Embryonic facial prominence (tissue), 1 donor: ENCODE results near the gene CDC5L.

Experiments
- DNase-seq: peaks from one replicate; pipeline ENCODE4 v3.0.0-alpha.2; 2016; ENCODE audit errors: extremely low spot score

The CDC5L gene

DNA sequence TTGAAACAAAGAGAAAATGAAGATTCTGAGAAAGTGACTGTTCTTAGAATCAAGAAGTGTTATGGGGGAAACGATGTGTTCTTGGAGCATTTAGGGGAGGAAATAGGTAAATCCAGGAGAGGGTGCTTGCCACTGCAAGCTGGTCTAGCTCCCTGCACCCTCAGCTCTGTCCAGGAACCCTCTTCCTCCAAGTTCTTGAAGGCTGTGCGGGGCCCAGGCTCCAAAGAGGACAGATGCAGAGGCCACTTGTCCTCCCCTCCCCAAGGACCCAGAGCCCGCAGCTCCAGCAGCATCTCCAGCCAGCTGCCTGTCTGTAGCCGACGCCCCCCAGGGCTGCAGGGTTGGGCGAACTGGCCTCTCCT lies 87.9 kb downstream of the CDC5L start:
- no peak for DNase-seq

DNA sequence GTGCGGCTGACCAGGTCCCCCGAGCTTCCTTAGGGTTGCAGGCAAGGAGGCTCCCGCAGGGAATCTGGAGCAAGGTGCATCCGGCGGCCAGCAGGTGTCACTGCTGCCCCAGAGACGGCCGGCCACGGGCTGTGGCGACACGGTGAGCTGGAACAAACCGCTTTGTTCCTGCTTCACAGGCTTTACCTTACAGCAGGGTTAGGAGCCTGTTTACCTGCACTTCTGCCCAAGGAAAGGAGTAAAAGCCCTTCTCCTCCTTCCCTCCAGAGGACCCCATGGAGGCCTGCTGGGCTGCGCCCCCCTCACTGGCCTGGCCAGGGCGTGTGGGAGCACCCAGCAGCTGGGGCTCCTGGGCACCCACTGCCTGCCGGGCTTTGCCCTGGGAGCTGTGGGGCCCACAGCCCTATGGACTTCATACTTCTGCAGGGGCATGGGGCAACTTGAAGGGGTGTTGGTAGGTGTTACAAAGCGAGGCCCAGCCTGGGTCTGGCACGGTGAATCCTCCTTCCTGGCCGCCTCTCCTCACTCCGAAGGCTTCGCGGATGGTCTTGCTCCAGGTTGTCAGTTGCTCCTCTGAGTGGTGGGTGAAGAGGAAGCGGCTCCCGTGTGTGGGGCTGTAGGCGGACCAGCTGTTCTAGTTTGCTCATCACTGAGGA lies 88.4 kb downstream of the CDC5L start:
- DNase-seq, result peak; percentile 71

DNA sequence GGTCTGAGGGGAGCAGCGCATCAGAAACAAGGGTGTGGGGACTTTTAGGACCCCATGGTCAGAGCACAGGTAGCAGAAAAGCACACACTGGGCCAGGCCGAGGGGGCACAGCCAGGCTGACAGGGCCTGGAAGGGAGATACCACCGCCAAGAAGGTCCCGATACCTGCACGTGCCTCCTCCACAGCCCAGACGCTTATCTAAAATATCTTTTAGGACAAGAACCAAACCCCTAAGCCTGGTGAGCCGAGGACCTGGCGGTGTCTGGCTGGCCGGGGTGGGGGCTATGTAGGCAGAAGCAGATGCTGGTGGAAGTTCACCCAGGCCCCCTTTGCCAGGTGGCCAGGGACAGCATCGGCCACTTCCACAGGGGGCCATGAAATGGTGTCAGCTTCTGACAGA lies 89.3 kb downstream of the CDC5L start:
- no peak for DNase-seq

GRCh38 chr6:44477293-44477894 lies 89.9 kb downstream of the CDC5L start:
- no peak for DNase-seq

DNA sequence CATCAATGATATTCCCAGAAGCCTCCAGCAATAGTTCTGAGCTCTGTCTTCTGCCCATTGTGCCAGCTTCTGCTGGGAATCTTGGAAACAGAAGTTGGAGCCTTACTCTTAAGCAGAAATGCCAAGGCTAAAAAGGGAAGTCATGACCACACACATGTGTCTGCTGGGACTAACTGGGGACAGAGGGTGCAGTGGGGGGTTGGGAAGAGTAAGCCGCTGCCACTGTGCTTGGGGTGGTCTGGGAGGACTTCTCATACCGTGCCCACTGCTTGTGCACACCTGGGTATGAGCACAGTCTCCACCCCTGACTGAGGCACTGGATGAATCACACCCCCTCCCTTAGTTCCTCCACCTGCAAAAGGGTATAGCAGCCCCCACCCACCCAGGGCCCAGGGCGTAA lies 90.7 kb downstream of the CDC5L start:
- DNase-seq, result no peak

DNA sequence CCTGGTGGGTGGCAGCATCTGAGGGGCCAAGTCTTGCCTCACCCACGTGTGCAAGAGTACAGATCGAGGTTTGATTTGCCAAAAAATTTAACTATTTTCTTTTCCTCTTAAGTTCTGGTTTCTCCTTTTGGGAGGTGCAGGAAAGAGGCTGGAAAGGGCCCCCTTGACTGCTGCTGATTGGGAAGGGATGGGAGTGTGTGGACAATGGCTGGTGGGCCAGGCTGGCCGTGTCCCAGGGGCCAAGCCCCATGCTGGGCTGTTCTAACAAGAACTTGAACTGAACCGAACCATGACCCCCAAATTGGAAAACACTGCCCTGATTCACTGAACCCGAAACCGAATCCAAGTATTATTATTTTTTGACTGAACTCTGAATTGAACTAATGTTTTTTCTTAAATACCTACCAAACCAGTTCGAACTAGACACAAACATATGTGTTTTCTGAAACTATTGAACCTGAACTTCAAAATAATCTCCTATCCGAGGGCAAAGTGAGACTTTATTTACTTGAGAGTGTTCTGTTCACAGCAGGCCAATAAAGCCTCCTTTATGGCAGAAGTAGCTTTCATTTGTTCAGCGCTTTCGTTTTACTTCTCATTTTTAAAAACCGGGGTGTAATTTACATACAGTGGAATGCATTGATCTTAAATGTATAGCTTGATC lies 91.2 kb downstream of the CDC5L start:
- DNase-seq, result no peak

GRCh38 chr6:44480097-44480541 lies 92.6 kb downstream of the CDC5L start:
- DNase-seq, result peak; percentile 82

GRCh38 chr6:44481056-44481455 lies 93.5 kb downstream of the CDC5L start:
- no peak for DNase-seq

DNA sequence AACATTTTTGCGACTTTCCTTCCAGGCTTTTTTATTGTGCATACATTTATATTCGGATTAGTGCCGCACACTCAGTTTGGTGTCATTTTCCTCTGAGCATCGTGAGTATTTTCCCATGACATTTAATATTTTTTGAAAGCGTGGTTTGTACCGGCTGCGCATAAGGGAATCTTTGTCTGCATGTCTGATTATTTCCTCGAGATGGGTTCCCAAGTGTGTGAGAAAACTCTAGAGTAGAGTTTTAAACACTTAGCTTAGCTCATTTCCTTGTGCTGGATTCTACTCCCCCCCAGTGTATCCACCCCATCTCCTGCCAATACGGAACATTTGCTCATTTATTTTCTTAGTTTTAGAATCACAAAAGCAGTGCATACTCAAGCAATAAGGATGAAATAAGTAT lies 94.3 kb downstream of the CDC5L start:
- no peak for DNase-seq

GRCh38 chr6:44485601-44486401 lies 98.3 kb downstream of the CDC5L start:
- DNase-seq, result no peak

GRCh38 chr6:44487002-44487401 lies 99.5 kb downstream of the CDC5L start:
- DNase-seq, result no peak

DNA sequence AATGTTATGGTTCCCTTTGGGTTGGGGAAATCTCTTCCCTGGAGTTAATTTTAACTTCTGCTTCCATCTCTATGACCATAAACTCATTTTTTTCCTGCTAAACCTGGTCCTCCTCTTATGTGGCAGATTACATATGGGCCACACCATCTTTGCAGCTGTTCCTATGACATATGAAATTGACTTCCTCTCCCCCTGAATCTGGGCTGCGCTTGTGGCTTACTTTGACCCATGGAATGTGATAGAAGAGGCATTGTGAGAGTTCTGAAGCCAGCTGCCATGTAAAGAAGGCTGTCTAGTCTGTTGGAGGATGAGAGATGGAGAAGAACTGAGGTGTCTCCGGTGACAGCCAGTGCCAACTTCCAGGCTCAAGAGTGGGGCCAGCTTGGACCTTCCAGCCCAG lies 100.1 kb downstream of the CDC5L start:
- no peak for DNase-seq

DNA sequence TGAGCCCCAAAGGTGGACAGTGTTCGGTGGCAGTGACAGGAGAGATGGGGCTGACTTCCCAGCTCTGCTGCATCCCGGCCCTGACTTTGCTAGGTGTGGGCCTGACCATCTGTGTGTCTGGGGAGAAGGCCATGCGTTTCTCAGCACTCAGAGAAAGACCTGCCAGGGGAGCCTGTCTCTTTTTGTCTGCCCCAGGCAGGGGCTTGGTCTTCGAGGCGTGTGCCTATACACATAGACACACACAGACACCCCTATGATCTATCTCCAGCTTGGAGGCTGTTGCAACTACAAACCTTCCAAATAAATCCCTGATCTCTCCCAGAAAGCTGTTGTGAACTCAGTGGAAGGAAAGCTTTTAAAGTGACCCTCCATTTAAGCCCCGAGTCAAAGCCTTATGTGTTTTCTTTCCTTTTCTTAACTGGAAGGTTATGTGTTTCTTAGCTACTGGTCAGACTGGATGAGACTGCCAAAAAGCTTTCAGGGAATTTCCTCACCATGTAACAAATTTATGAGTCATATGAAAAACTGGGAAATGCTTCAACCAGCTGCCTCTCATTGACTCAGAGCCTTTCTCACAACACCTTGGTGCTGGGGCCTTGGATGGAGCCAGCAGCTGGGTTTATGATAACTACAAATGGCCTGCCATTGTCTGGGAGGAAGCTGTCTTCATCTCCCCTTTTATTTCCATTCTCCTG lies 102.6 kb downstream of the CDC5L start:
- DNase-seq, result no peak

GRCh38 chr6:44493132-44493531 lies 105.6 kb downstream of the CDC5L start:
- no peak for DNase-seq

DNA sequence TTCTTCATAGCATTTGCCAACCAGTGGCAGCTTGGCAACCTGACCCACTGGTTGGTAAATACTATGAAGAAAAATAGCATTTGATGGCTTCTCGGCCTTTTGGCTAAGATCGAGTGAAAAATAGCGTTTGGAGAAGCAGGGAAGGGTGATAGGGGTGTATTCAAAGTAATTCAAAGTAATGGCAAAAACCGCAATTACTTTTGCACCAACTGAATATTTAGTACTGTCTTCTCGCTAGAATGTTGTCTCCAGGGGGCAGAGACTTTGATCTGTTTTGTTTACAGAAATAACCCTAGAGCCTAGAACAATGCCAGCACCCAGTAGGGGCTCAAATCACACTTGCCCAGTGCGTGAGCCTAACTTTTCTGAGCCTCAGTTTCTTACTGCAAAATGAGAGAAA lies 106.1 kb downstream of the CDC5L start:
- no peak for DNase-seq

- DNase-seq, result no peak
Measured at GRCh38 chr6:44494011-44494501, 106.5 kb downstream of the CDC5L start.

GRCh38 chr6:44495036-44495901 lies 107.8 kb downstream of the CDC5L start:
- no peak for DNase-seq

DNA sequence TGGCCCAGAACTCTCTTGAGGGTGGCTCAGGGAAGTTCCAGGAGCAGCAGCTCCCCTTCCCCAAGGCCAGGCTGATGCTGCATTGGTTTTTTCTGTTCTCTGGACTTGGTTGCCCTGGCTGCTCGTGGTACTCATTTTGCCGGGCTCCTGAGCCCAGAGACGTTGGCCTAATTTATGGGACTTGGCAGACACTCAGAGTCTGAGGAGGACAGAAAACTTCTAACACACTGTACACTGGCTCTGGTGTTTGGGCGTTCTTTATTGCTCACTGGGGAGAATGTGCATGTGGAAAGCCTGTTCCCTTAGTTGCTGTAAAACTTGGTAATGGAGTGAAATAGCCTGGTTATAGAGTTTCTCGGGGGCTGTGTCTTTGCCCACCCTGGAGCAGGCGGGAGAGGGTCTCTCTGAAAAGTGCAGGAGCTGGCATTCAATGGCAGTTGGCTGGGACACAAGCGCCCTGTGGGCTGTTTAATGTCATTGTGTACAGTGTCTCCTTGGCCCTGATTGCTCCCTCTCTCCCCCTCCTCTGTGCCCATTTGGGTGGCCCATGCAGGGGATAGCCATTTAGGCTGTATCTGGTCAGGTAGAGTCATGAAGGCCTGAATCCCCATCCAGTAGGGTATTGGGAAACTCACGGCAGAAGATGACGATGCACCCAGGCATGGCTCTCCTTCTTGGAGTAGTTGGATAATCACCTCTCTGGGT lies 109.3 kb downstream of the CDC5L start:
- DNase-seq, result no peak

DNA sequence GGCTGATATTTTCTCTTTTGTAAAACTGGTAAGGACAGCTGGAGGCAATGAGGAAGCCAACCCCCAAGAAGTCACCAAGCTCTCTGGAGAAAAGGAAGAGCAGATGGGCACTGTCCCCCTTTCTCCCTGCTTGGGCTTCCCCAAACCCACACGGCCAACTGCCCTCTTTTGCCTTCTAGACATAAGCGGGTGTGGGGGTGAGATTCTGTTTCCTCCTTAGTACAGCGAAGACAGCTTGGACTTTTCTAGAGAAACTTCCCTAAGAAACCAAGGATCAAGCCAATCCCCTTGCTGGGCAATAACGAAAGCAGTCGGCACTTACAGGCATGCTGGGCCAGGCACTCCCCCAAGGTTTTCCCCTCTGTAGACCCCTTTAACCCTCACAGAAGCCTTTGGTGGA lies 110.3 kb downstream of the CDC5L start:
- no peak for DNase-seq

DNA sequence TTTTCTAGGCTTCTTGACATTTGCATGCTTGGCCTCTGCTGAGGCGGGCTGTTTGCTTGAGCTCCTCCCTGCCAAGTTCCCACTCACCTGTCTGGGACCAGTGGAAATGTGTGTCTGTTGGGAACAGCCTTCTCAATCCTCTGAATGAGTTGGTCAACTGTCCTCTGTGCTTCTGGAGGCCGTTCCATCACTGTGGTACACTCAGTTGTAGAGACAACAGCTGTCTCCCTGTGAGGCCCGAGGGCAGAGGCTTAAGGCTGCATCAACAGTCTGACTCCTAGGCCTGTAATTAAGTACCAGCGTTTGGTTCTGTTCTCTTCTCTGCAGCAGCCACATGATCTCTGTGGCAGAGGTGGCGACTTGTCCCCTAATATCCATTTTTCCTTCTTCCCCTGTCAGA lies 110.9 kb downstream of the CDC5L start:
- DNase-seq, result no peak
